HG03139 (cell line): ENCODE data around the gene TTLL11.

Experiments
- ATAC-seq: cut with Tn5 transposase; IDR thresholded peaks from one replicate; pipeline ENCODE4 v1.9.1; 2021; ENCODE audit not compliant: unreplicated experiment

The TTLL11 gene

GRCh38 chr9:121778252-121779225, 314.6 kb downstream of the TTLL11 start:
- no peak for ATAC-seq

- no peak for ATAC-seq
Measured at GRCh38 chr9:121776739-121777637, 316.1 kb downstream of the TTLL11 start.

- ATAC-seq: no peak
Measured at GRCh38 chr9:121776001-121776738, 316.9 kb downstream of the TTLL11 start.

GRCh38 chr9:121774715-121775613, 318.1 kb downstream of the TTLL11 start:
- no peak for ATAC-seq

GRCh38 chr9:121773954-121774714, 319.0 kb downstream of the TTLL11 start:
- ATAC-seq: no peak

GRCh38 chr9:121773286-121773953, 319.7 kb downstream of the TTLL11 start:
- no peak for ATAC-seq

GRCh38 chr9:121772600-121773285, 320.4 kb downstream of the TTLL11 start:
- no peak for ATAC-seq
